Fibroblast of the conjunctiva (primary cell): ENCODE measurements around the gene PDZD8.
"Not testable (repeated sequence)": the region's sequence is repeated elsewhere in the genome, so short reads cannot be mapped to it uniquely, and the experiment has no call there.

Experiments used
- DNase-seq: peaks from one replicate; pipeline ENCODE4 v3.0.0-alpha.2; 2010; ENCODE audit warnings: low read depth

Gene PDZD8

GRCh38 chr10:117348236-117348635, 27.0 kb downstream of the PDZD8 start:
- DNase-seq: no peak

- DNase-seq: no peak
Observed at GRCh38 chr10:117346574-117346973, 28.7 kb downstream of the PDZD8 start.

DNA sequence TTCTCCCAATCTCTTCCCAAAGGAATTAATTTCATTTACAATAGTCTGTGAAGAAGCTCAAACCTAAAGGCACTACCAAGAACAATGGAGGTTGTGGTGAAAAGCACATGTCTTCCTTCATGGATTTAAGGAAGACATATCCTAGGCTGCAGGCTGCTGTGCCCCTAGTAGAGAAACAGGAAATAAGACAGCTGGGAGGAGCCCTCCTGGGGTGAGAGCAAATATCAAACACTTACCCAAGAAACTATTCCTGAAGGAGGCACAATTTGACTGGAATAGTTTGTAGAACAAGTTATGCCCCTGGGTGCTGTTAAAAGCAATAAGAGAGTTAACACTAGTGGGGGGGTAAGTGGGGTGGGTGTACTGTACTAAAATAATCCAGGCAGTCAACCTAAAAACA, 30.1 kb downstream of the PDZD8 start:
- no peak for DNase-seq

DNA sequence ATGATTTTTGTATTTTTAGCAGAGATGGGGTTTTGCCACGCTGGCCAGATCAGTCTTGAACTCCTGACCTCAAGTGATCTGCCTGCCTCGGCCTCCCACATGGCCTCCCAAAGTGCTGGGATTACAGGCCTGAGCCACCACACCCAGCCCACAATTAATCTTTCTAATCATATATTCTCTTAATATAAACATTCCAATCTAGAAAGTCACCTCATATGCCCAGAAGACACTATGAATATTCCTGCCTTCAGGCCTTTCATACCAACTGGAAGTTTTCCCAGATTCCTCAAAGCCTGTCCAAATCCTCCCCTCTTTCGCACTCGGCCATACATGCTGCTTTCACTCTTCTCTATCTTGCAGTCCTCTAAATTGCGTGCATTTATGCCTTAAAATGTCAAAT, 32.6 kb downstream of the PDZD8 start:
- peak; percentile 28 for DNase-seq

DNA sequence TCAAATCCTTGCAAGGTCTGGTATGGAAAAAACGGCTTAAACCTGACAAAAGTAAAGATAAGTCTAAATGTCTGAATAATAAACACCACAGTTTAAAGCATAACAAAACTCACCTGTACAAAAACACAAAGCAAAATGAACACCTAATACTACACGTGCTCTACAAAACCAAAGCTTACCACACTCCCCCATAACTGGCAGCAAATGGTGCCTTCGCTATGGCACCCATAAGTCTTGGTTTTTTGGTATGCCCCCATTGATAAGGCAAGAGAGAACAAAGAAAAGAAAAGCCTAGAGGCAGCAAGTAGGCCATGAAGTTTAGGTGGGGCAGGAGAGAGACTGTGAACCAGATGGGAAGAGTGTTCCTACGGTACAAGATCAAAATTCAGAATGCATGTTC, 34.2 kb downstream of the PDZD8 start:
- no peak for DNase-seq

DNA sequence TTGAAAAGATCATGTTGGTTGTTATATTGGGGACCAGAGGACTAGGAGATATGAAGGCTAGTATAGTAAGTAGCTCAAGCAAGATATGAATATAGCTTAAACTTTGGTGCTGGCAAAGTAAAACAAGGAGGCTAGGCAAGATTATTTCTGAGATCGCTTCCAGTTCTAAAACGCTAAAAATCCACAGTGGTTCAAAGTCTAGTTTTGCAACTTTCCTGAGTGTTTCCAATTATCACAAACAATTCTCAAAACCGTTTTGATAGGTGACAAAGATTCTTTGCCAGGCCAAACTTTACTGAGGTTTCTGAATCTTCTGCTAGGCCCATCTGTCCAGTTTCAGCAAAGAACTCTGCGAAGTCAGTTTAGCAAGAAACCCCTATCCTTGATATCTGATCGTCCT, 35.3 kb downstream of the PDZD8 start:
- no peak for DNase-seq

DNA sequence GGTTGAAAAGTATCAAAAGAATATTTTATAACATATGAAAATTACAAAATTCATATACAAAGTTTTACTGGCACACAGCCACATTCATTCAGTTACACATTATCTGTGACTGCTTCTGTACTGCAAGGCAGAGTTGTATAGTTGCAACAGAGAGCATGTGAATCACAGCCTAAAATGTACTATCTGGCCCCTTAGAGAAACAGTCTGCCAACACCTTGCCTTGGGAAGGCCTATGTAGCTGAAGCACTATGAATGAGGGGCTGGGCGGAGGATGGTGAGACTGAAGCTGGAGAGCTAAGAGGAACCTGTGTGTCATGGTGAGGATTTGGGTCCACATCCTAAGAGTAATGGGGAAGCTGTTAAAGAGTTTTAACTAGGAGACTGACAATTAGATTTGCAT, 35.7 kb downstream of the PDZD8 start:
- DNase-seq: no peak

DNA sequence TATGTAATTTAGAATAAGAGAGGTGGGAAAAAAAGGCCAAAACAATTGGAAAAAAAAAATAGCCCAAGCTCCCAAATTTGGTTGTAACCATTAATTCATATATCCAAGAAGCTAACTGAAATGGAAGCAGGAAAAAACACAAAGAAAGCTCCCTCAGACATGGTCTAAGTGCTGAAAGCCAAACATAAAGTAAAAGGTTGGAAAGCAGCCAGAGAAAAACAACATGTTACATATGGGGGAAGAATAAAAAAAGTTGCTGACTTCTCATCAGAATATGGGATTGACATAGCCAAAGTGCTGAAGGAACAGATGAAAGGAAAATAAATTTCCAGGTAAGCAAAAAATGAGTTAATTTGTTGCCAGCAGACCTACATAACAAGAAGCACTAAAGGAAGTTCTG, 40.3 kb downstream of the PDZD8 start:
- DNase-seq: no peak

DNA sequence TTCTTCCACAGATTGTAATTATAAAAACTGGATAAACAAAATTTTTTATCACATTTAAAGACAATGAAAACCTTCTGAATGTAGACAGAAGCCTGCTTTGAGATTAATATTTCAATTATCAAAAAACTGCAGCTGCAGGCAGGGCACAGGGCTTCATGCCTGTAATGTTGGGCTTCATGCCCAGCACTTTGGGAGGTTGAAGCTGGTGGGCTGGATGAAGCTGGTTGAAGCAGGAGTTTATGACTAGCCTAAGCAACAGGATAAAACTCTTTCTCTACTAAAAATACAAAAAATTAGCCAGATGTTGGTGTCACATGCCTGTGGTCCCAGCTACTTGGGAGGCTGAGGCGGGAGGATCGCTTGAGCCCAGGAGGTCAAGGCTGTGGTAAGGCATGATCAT, 41.2 kb downstream of the PDZD8 start:
- DNase-seq: no peak

DNA sequence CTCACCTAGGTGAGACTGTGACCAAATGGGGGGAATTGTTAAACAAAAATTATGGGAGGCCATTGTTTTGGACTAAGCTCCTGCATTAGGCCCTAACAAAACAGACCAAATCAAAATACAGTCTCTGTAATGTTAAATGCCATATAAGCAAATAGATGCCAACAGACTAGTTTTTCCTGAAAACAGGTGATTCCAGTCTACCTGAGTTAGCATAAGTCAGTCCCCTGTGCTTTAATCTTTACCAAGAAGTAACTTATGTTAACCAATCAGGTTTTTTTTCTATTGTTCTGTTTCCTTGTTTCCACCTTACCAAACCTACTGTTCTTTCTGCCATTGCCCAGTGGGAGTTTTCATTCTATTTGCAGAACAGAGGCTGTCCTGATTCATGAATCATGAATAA, 48.0 kb downstream of the PDZD8 start:
- no peak for DNase-seq

DNA sequence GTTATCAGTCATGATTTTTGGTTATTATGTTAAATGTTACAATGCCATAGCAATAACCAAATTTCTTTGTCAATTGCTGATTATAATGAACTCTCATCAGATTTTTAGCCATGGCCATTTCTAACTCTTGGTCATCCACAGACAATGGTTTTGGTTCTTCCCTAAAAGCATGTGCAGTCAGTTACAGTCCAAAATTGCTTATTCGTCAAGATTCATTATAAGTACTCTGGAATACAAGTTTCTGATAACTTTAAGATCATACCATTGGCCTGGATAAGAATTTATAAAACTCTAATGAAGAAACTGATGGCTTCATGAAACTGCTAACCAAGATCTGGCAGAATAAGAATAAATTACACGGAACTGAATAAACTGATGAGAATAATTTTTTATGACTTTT, 50.9 kb downstream of the PDZD8 start:
- no peak for DNase-seq

DNA sequence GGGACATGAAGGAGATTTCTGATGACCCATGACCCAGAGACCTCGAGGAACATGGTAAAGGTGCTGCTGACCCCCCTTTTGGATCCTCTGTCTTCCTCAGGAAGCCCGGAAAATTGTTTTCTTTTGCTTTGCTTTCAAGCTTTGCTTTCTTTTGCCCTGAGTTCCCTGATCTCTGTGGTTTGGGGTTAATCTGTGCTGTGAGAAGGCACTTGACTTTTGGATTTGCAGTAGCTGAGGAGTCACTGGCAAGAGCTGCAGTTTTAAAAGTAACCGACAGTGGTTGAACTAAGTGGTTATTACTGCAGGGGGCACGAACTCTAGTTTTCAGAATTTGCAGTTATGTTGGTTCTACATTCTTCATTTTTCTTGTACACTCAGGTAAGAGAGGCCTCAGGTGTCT, 53.0 kb downstream of the PDZD8 start:
- no peak for DNase-seq

DNA sequence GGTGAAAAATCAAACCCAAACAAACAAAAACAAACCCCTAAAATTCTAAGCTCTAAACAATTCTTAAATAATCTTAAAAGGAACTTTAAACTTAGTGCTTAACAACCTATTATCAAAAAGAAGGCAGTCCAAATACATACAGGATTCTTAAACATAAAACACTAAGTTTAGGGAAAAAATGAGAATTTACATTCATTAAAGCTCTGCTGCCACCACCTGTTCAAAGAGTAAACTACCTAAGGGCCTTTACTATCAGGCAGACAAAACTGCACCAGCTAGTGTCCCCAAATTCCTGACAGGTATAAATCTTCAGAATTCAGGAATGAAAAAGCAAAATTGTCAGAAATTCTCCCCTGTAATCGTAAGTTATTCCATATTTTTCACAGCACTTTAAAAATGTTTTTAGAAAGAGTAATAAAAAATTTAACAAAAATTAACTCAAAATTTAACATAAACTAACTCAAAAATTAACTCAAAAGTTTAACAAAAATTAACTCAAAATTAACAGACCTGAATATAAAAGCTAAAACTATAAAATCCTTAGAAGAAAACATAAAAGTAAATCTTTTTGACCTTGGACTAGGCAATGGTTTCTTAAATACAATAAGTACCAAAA, 55.1 kb downstream of the PDZD8 start:
- DNase-seq: no peak

GRCh38 chr10:117318909-117319308, 56.3 kb downstream of the PDZD8 start:
- DNase-seq: no peak

- no peak for DNase-seq
Observed at GRCh38 chr10:117316701-117317100, 58.5 kb downstream of the PDZD8 start.

- DNase-seq: no peak
Observed at GRCh38 chr10:117313641-117314040, 61.6 kb downstream of the PDZD8 start.

GRCh38 chr10:117312430-117312829, 62.8 kb downstream of the PDZD8 start:
- no peak for DNase-seq

DNA sequence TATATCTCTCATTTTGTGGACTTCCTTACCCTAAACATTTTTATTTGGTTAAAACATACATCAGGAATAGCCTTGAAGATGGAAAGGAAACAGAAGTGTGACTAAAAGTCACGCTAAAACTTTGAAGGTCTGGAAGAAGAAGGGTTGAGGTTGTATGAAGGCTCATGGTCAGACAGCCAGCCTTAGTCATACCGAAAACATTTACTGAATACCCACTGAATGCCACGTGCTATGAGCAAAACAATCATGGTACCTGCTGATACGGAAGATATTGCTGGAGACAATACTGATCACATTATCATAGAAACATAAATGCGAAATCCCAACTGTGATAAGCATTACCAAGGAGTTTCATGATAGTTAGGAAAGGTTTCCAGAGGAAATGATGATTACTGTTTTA, 64.0 kb downstream of the PDZD8 start:
- DNase-seq: no peak

DNA sequence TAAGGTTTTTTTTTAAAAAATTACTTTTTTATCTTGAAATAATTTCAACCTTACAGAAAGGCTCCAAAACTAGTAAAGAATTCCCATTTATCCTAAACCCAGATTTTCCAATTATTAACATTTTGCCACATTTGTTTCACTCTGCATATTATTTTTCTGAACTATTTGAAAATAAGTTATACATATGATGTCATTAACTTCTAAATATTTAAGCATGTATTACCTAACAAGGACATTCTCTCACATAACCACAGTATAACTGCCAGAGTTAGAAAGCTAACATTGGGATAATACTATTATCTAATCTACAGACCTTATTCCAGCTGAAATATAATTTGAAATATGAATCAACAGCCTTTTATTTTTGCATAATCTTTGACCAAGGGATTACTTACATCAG, 68.6 kb downstream of the PDZD8 start:
- no peak for DNase-seq

- DNase-seq: not testable (repeated sequence)
Observed at GRCh38 chr10:117303451-117303850, 71.8 kb downstream of the PDZD8 start.

DNA sequence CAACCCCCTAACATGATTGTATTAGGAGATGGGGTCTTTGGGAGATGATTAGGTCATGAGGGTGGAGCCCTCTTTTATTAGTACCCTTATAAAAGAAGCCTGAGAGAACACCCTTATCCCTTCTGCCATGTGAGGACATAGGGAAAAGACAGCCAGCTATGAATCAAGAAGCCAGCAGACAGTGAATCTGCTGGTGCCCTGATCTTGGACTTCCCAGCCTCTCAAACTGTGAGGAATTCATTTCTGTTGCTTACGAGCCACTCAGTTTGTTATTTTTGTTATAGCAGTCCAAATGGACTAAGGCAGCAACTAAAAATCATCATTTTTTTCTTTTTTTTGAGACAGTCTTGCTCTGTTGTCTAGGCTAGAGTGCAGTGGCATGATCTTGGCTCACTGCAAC, 74.6 kb downstream of the PDZD8 start:
- DNase-seq: no peak

- DNase-seq: no peak
Observed at GRCh38 chr10:117299435-117299834, 75.8 kb downstream of the PDZD8 start.

DNA sequence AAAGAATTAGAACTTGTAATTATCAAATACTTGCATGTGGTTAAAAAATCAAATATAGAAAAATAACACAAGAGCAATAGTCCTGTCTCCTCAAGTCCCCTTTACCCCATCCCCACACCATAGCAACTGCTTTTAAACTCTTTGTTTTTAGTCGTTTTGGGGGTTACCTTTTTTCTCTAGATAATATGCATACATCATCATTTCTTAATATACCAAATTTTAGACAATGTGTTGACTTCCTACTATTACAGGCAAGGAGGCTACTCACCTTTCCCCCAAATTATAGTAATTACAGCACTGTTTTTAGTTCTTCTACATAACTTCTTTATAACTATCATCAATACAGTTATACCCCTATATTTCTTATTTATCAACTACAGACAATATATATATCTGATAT, 77.0 kb downstream of the PDZD8 start:
- DNase-seq: no peak

GRCh38 chr10:117294735-117295134, 80.5 kb downstream of the PDZD8 start:
- no peak for DNase-seq
